Fibroblast of lung (primary cell): ENCODE measurements around the gene CDH4. TPM values are rescaled to one million over a fixed set of nuclear protein-coding genes. Genes with fewer than 3 reads are reported as not detected.

Source experiments
- DNase-seq, 2 donors: peaks; one replicate each; pipeline versions ENCODE4 v3.0.0 to v3.0.0-alpha.2; 2010; ENCODE audit warnings: low read depth in 2 of 2
- H2AFZ ChIP-seq: 2 replicates; pipeline ENCODE4 v1.5.1; 2012; ENCODE audit warnings: low read length, control low read depth, inconsistent platforms
- H3K27ac ChIP-seq: 2 replicates; pipeline ENCODE4 v1.5.1; 2011; ENCODE audit warnings: low read length, control low read depth; ENCODE audit not compliant: insufficient read depth
- H3K27me3 ChIP-seq: 2 replicates; pipeline ENCODE4 v1.5.1; 2011; ENCODE audit warnings: mild to moderate bottlenecking, low read length; ENCODE audit not compliant: control insufficient read depth, insufficient read depth
- H3K36me3 ChIP-seq: 2 replicates; pipeline ENCODE4 v1.5.1; 2011; ENCODE audit warnings: low read length; ENCODE audit not compliant: control insufficient read depth, insufficient read depth
- H3K4me1 ChIP-seq: 2 replicates; pipeline ENCODE4 v1.5.1; 2011; ENCODE audit warnings: low read length; ENCODE audit not compliant: control insufficient read depth, insufficient read depth; ENCODE audit errors: extremely low read depth
- H3K4me2 ChIP-seq: 2 replicates; pipeline ENCODE4 v1.5.1; 2011; ENCODE audit warnings: low read length, control low read depth; ENCODE audit not compliant: insufficient read depth; ENCODE audit errors: extremely low read depth
- H3K4me3 ChIP-seq, 4 experiments: fragments of 200-600 bp in 1 of 4; sonication (generic) in 1 of 4; replicated peaks in 1 of 4; 2 replicates each; pipeline ENCODE4 v1.5.1; 2011 to 2016; ENCODE audit warnings: low read length in 4 of 4, low read depth in 3 of 4, mild to moderate bottlenecking in 3 of 4, control low read depth in 2 of 4, inconsistent platforms in 1 of 4, mixed read lengths in 1 of 4; ENCODE audit not compliant: insufficient read depth in 1 of 4; ENCODE audit errors: control extremely low read depth in 1 of 4
- H3K79me2 ChIP-seq: 2 replicates; pipeline ENCODE4 v1.5.1; 2012; ENCODE audit warnings: mild to moderate bottlenecking, low read length, inconsistent platforms; ENCODE audit not compliant: control insufficient read depth, insufficient read depth
- H3K9ac ChIP-seq: 2 replicates; pipeline ENCODE4 v1.5.1; 2011; ENCODE audit warnings: mild to moderate bottlenecking, low read length, control low read depth; ENCODE audit not compliant: insufficient read depth
- H3K9me3 ChIP-seq: 2 replicates; pipeline ENCODE4 v1.5.1; 2012; ENCODE audit warnings: low read depth, low read length; ENCODE audit not compliant: control insufficient read depth, insufficient read depth
- H4K20me1 ChIP-seq: 2 replicates; pipeline ENCODE4 v1.5.1; 2011; ENCODE audit warnings: low read length; ENCODE audit not compliant: control insufficient read depth, insufficient read depth; ENCODE audit errors: extremely low read depth
- CTCF ChIP-seq, 2 donors: IDR thresholded peaks in 1 of 2; conservative IDR thresholded peaks in 1 of 2; 1 replicate in 1 of 2; 2 replicates in 1 of 2; pipeline ENCODE4 v1.5.1; 2011 to 2012; ENCODE audit warnings: low read length in 2 of 2, control low read depth in 1 of 2, inconsistent platforms in 1 of 2, low read depth in 1 of 2, mild to moderate bottlenecking in 1 of 2
- EZH2 ChIP-seq: IDR thresholded peaks from 2 replicates; pipeline ENCODE4 v1.5.1; 2012; ENCODE audit warnings: low read length, control low read depth, mild to moderate bottlenecking; ENCODE audit errors: missing control alignments
- polyA plus RNA-seq, 2 donors: library from polyadenylated mRNA; depleted of rRNA in 1 of 2; stranded (reverse) in 1 of 2; unstranded in 1 of 2; fragments of >200 nt; gene quantifications; 2 replicates each; pipeline ENCODE4 v1.2.1, GENCODE V29; 2011 to 2012; ENCODE audit warnings: missing spikeins in 1 of 2
- total RNA-seq: library from RNA; depleted of rRNA; stranded (reverse); fragments of >200 nt; gene quantifications from 2 replicates; pipeline ENCODE4 v1.2.1, GENCODE V29; 2014

The CDH4 gene
- total and polyA plus RNA-seq, 2 donors (not counting 1 experiment from before 2014, with no cell fraction given), result 4.8 to 6.8 TPM

DNA sequence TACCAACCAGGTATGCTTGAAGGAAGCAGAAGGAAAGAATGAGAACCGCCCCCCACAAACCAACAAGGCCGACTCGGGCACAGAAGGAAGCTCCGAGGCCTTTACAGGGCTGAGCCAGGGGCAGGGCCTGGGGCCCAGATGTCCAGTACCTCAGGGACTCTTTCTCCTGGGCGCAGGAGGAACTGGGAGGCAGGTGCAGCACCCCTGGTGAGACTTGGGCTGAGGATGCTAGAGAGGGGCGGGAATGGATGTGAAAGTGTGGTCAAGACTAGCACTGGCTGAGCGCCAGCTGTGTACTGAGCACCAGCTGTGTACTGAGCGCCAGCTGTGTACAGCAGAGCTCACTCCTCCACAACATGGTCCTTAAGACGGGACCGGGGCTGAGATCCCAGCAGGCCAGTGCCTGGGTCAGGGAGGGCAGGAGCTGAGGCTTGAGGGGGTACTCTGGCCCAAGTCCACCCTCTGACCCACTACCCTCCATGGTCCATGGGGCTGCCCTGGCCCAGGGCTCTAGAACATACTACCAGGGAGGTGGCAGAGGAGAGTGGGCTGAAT lies 444.2 kb downstream of the CDH4 start:
- H3K4me3 ChIP-seq, result no peak overlapping the region
- H4K20me1 ChIP-seq, result no peaks in the 10 kb centered on the region
- H3K27ac ChIP-seq, result no peak overlapping the region
- no peak for DNase-seq
- no peak for TF ChIP-seq EZH2
- no peak for TF ChIP-seq CTCF (conservative IDR thresholded peaks at IDR 0.05 in 1 of 2, IDR thresholded peaks at IDR 0.05 in 1 of 2; ENCODE audit: low read depth in 1 of 2, low read length in 2 of 2)
- no peaks in the 10 kb centered on the region for H3K27me3 ChIP-seq
- no peaks in the 10 kb centered on the region for H3K36me3 ChIP-seq
- no peaks in the 10 kb centered on the region for H3K4me1 ChIP-seq
- H3K4me2 ChIP-seq, result no peak overlapping the region
- no peak overlapping the region for H2AFZ ChIP-seq
- H3K9me3 ChIP-seq, result no peaks in the 10 kb centered on the region
- H3K79me2 ChIP-seq, result no peaks in the 10 kb centered on the region
- no peak overlapping the region for H3K9ac ChIP-seq

GRCh38 chr20:61697666-61698597 lies 445.9 kb downstream of the CDH4 start:
- H3K27ac ChIP-seq, result no peak overlapping the region
- H4K20me1 ChIP-seq, result no peaks in the 10 kb centered on the region
- TF ChIP-seq CTCF (conservative IDR thresholded peaks at IDR 0.05 in 1 of 2, IDR thresholded peaks at IDR 0.05 in 1 of 2; ENCODE audit: low read depth in 1 of 2, low read length in 2 of 2) (no peak), EZH2 (no peak)
- no peaks in the 10 kb centered on the region for H3K27me3 ChIP-seq
- DNase-seq, result no peak
- H3K36me3 ChIP-seq, result no peaks in the 10 kb centered on the region
- no peaks in the 10 kb centered on the region for H3K4me1 ChIP-seq
- H2AFZ ChIP-seq, result no peak overlapping the region
- H3K9ac ChIP-seq, result no peak overlapping the region
- H3K79me2 ChIP-seq, result no peaks in the 10 kb centered on the region
- no peak overlapping the region for H3K4me3 ChIP-seq
- no peaks in the 10 kb centered on the region for H3K9me3 ChIP-seq
- H3K4me2 ChIP-seq, result no peak overlapping the region

GRCh38 chr20:61698598-61699494 lies 446.8 kb downstream of the CDH4 start:
- H3K79me2 ChIP-seq, result no peaks in the 10 kb centered on the region
- TF ChIP-seq EZH2, result no peak
- no peak for TF ChIP-seq CTCF (conservative IDR thresholded peaks at IDR 0.05 in 1 of 2, IDR thresholded peaks at IDR 0.05 in 1 of 2; ENCODE audit: low read depth in 1 of 2, low read length in 2 of 2)
- H3K27me3 ChIP-seq, result no peaks in the 10 kb centered on the region
- no peak overlapping the region for H3K4me2 ChIP-seq
- no peak overlapping the region for H3K9ac ChIP-seq
- H3K27ac ChIP-seq, result no peak overlapping the region
- H3K9me3 ChIP-seq, result no peaks in the 10 kb centered on the region
- no peaks in the 10 kb centered on the region for H3K4me1 ChIP-seq
- no peaks in the 10 kb centered on the region for H3K36me3 ChIP-seq
- no peak overlapping the region for H3K4me3 ChIP-seq
- no peak for DNase-seq
- no peaks in the 10 kb centered on the region for H4K20me1 ChIP-seq
- H2AFZ ChIP-seq, result no peak overlapping the region
